Prostate gland (tissue), 2 donors: ENCODE results near the gene USP17L21.
"Not testable (repeated sequence)": the region's sequence is repeated elsewhere in the genome, so short reads cannot be mapped to it uniquely, and the experiment has no call there.

Experiments
- CTCF ChIP-seq, 4 experiments: fragments of 200-600 bp in 2 of 4; fragments of 450-650 bp in 2 of 4; sonication (generic) in 2 of 4; IDR thresholded peaks; 1 replicate in 3 of 4; 2 replicates in 1 of 4; pipeline ENCODE4 v1.5.1; 2016 to 2019; ENCODE audit warnings: antibody characterized with exemption in 4 of 4, mild to moderate bottlenecking in 2 of 4, moderate library complexity in 2 of 4
- POLR2A ChIP-seq: fragments of 450-650 bp; IDR thresholded peaks from one replicate; pipeline ENCODE4 v1.6.1; 2016; ENCODE audit warnings: antibody characterized with exemption, mild to moderate bottlenecking
- POLR2AphosphoS5 ChIP-seq: sonication (generic); formaldehyde crosslinking; IDR thresholded peaks from one replicate; pipeline ENCODE4 v1.6.1; 2017; ENCODE audit warnings: antibody characterized with exemption

- not testable (repeated sequence) for TF ChIP-seq CTCF (IDR thresholded peaks at IDR 0.05); POLR2A; POLR2AphosphoS5
These were observed 4.6 kb downstream of the USP17L21 start, which contains the start of gene USP17L22 for GRCh38 chr4:9267319-9267718.
